GM10248 (cell line): ENCODE data around the gene TNFRSF4.

ENCODE experiments used
- CTCF ChIA-PET: fragments of 300-600 bp; sonication (Branson Sonifier 250); formaldehyde crosslinking; extraction: SDS; loops from one replicate; lab custom pipeline; 2021; ENCODE audit warnings: antibody characterized with exemption; lab: Yijun Ruan, JAX
- POLR2A ChIA-PET: fragments of 350-650 bp; sonication (Branson Sonifier 250); formaldehyde crosslinking; extraction: SDS; loops from one replicate; lab custom pipeline; 2020; ENCODE audit warnings: antibody characterized with exemption; lab: Yijun Ruan, JAX
- DNase-seq: peaks from one replicate; pipeline ENCODE4 v3.0.0; 2012; ENCODE audit errors: extremely low spot score
- TF ChIP-seq, protein P1 (sequence below): IDR thresholded peaks from 2 replicates; pipeline ENCODE4 v1.5.1; 2012; ENCODE audit warnings: mild to moderate bottlenecking, low read depth; ENCODE audit errors: extremely low read depth, missing control alignments, control extremely low read depth

TNFRSF4 gene

DNA sequence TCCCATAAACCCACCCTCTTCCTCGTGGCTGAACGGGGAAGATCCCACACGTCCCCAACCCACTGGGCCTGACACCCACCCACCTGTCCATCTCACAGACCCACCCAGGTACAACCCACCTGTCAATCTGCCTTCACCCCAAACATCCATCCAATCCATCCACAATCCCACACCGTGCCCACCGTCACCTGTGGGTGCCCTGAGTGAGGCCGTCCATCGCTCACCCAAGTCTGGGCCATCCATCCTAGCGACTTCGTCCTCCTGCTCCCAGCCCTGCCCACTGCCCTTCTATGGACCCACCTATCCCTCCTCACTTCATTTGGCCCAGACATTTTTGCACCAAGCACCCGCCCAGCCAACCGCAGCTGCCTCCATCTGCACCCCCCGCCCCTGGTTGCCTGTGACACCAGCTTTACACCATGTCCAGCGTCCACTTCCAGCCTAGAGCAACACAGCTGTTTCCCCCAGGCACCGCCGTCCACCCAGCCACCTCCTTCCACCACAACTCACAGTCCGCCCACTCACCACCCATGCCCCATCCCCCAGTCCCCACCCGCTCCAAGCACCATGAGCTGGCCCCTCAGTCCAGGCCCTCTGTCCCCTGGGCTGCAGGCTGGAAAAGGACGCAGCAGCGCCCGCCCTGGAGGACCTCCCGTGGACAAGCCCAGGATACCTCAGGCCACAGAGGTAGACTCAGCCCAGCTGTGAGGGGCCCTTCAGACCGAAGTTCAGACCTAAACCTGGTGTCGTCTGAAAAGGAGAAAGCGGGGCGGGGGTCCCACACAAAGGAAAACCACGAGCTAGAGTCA lies 32.6 kb downstream of the TNFRSF4 start:
- POLR2A ChIA-PET = no interaction called here
- CTCF ChIA-PET = interaction anchor here (1.0 kb wide), 2 partner anchors 10 to 59 kb away, joined by 3 read pairs; no protein-coding TSS in a partner anchor
- TF ChIP-seq, protein P1, sequence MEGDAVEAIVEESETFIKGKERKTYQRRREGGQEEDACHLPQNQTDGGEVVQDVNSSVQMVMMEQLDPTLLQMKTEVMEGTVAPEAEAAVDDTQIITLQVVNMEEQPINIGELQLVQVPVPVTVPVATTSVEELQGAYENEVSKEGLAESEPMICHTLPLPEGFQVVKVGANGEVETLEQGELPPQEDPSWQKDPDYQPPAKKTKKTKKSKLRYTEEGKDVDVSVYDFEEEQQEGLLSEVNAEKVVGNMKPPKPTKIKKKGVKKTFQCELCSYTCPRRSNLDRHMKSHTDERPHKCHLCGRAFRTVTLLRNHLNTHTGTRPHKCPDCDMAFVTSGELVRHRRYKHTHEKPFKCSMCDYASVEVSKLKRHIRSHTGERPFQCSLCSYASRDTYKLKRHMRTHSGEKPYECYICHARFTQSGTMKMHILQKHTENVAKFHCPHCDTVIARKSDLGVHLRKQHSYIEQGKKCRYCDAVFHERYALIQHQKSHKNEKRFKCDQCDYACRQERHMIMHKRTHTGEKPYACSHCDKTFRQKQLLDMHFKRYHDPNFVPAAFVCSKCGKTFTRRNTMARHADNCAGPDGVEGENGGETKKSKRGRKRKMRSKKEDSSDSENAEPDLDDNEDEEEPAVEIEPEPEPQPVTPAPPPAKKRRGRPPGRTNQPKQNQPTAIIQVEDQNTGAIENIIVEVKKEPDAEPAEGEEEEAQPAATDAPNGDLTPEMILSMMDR = no peak
- no peak for DNase-seq

DNA sequence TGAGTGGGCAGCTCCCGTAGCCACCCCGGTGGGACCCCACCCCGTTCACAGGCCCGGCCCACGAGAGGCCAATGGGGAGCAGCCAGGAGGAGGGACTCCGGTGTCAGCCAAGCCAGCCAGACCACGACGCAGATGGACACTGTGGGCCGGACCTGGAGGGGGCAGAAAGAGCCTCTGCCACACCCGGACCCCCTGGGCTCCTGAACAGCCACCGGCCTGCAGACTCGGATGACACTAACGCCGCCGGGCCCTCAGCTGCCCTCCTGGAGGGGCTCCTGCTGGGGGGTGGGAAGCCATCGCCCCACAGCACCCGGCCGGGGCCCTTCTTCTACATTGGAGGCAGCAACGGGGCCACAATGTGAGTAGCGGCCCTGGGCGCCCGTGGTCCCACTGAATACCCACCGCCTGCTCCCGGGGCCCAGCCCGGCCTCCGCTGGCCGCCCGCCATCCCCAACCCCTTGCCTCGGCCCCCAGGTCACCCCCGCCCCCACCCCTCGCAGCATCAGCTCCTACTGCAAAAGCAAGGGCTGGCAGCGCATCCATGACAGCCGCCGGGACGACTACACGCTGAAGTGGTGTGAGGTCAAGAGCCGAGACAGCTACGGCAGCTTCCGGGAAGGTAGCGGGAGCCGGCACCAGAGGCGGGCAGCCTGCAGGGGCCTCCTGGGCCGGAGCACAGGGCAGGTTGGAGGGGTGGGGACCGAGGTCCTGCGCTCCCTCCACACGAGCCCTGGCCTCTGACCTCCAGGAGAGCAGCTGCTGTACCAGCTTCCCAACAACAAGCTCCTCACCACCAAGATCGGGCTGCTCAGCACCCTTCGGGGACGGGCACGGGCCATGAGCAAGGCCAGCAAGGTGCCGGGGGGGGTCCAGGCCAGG lies 33.7 kb downstream of the TNFRSF4 start:
- POLR2A ChIA-PET = no interaction called here
- TF ChIP-seq, protein P1 = no peak
- CTCF ChIA-PET = interaction anchor here (1.0 kb wide), 1 partner anchor 58 kb away, joined by 3 read pairs; no protein-coding TSS in a partner anchor
- no peak for DNase-seq

DNA sequence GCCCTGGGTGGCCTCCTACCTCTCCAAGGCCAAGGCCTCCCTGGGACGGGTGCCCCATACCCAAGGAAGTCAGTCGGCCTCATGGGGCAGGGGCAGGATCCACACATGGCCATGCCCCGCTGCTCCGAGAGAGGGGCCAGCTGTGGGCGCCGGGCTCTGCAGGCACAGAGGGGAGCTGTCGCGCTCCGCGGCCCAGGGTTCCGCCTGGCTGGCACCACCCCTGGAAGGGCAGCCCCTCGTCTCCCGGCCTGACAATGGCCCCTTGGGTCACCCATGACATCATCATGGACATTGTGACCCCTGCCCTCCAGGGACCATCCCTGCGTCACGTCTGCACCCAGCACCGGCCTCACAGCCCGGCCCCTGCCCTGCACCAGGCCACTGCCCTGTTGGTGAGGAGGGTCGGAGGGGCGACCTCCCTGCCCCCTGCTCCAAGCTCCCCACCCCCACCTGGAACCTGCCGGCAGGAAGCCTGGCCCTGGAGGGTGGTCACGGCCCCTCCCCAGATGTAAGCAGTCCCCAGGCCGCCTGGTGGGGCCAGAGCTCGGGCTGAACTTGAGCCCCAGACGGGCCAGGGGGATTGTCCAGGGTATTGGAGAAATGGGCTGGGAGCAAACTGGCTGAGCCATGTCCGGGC lies 34.5 kb downstream of the TNFRSF4 start:
- TF ChIP-seq, protein P1 = no peak
- DNase-seq = no peak
- ChIA-PET CTCF (no interaction called here), POLR2A (no interaction called here)

DNA sequence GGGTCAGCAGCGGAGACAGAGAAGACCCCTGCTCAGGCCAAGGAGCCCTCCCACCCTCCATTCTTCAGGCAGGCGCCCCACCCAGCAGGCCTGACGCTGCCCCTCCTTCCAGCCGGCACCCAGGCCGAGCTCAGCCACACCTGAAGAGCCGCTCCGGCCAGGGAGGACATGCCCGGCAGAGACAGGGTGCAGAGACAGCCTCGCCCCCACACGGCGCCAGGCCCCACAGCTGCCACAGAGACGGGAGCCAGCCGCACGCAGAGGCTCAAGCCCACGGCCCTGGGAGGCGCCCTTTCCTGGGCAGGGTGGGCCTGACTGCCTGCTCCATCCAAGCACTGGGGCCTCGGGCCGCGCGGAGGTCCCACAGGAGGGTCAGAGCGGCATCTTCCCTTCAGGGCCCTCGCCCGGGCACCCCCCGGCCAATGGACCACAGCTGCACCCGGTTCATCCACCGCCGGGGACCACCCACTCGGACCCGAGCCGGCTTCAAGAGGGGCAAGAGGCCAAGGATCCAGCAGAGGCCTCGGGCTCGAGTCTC lies 35.1 kb downstream of the TNFRSF4 start:
- ChIA-PET POLR2A (no interaction called here), CTCF (no interaction called here)
- no peak for DNase-seq
- TF ChIP-seq, protein P1 = no peak

DNA sequence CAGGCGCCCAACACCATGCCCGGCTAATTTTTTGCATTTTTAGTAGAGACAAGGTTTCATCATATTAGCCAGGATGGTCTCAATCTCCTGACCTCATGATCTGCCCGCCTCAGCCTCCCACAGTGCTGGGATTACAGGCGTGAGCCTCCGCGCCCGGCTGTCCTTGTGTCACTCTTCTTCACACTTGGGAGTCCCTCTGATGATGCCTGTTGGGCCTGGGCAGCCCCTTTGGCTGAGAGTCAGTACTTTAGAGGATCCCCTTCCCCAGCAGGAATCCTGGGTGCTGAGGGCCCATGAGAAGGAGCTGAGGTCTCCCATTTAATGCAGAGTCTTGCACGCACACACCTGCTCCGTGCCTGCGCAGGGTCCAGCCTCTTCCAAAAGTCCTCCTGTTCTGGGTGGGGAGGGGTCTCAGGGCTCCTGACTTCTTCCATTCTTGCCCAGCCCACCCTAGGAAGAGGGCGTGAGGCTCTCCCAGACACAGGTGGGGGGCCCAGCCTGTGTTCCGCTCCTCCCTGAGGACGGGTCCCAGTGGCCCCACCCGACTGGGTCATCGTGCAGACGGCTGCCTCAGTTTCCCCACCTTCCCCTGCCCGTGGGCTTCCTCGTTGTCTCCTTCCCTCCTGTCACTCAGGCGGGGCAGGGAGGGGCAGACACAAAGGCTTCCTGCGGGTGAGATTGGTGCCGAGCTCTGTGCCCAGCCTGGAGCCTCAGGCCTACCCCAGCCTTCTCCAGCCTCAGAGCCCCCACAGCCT lies 36.3 kb downstream of the TNFRSF4 start:
- CTCF ChIA-PET = no interaction called here

More for the DNA sequence above, 36.3 kb downstream of the TNFRSF4 start:
- POLR2A ChIA-PET = interaction anchor here (0.7 kb wide), 1 partner anchor 137 kb away, joined by 4 read pairs; no protein-coding TSS in a partner anchor
- no peak for DNase-seq
- TF ChIP-seq, protein P1 = no peak
